Measurements from ENCODE around the gene ABLIM1. TPM values are rescaled to one million over a fixed set of nuclear protein-coding genes. Genes with fewer than 3 reads are reported as not detected.

Gene ABLIM1
- total RNA-seq, 1 donor from 2014 or later: 70.0 TPM

GRCh38 chr10:114492351-114493037 is 165.6 kb downstream of the ABLIM1 start:
- Histone ChIP-seq H3K27ac (ENCODE audit: low read depth, low read length) (no peak overlapping the region), H4K20me1 (ENCODE audit: insufficient read depth, low read length) (no peaks in the 10 kb centered on the region), H3K79me2 (ENCODE audit: insufficient read depth, low read length) (no peaks in the 10 kb centered on the region), H3K27me3 (ENCODE audit: insufficient read depth, low read length) (no peaks in the 10 kb centered on the region), H3K9me3 (ENCODE audit: insufficient read depth, low read depth, low read length) (no peaks in the 10 kb centered on the region), H2AFZ (ENCODE audit: low read depth, low read length) (no peak overlapping the region), H3K36me3 (ENCODE audit: insufficient read depth, low read length) (no peaks in the 10 kb centered on the region), H3K4me2 (ENCODE audit: low read length) (no peak overlapping the region), H3K4me3 (ENCODE audit: insufficient read depth, low read depth, low read length) (no peak overlapping the region), H3K4me1 (ENCODE audit: insufficient read depth, low read length) (peaks cover 13% of the 10 kb centered on the region), H3K9ac (ENCODE audit: low read length) (no peak overlapping the region)
- Mint-ChIP-seq H3K4me3 (ENCODE audit: unreplicated experiment) (no peak overlapping the region), H3K4me1 (ENCODE audit: low read depth, unreplicated experiment) (peaks cover 37% of the 10 kb centered on the region), H3K9me3 (ENCODE audit: unreplicated experiment) (peaks cover 2% of the 10 kb centered on the region), H3K27me3 (ENCODE audit: low read depth, unreplicated experiment) (no peaks in the 10 kb centered on the region), H3K27ac (ENCODE audit: unreplicated experiment) (peak overlapping the region; percentile 70), H3K36me3 (ENCODE audit: low read depth, unreplicated experiment) (peaks cover 15% of the 10 kb centered on the region)
- TF ChIP-seq EZH2 (IDR thresholded peaks at IDR 0.05; ENCODE audit: insufficient read depth, low read length): no peak
- TF ChIP-seq CTCF (IDR thresholded peaks at IDR 0.05; ENCODE audit: insufficient read depth, low read depth, low read length): no peak
- peak; percentile 19 for DNase-seq (ENCODE audit: low read depth)
- FAIRE-seq: no peak

GRCh38 chr10:114491933-114492332 is 166.1 kb downstream of the ABLIM1 start:
- no peak overlapping the region for H3K4me3 ChIP-seq (ENCODE audit: insufficient read depth, low read depth, low read length)
- TF ChIP-seq CTCF (IDR thresholded peaks at IDR 0.05; ENCODE audit: insufficient read depth, low read depth, low read length) (no peak), EZH2 (IDR thresholded peaks at IDR 0.05; ENCODE audit: insufficient read depth, low read length) (no peak)

DNA sequence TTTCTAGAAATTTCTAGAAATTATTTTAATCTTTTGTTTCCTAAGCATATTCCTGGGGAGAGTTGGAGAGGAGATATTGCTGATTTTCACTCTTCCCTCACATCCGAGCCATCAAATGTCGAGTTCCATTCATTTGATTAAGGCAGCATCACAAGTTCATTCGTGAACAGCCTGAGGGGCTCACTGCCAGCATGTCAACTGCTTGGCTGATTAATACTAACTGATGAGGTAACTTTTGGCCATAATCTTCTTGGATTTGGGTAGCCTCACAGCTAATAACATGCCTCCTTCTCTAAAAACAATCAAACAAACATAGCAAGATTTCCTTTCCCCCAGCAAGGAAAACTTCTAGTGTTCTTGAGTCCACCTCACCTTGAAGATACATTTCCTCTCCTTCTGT is 166.7 kb downstream of the ABLIM1 start:
- H3K4me1 Mint-ChIP-seq (ENCODE audit: low read depth, unreplicated experiment): peaks cover 48% of the 10 kb centered on the region
- no peak for FAIRE-seq
- DNase-seq (ENCODE audit: low read depth): no peak
- peaks cover 15% of the 10 kb centered on the region for H3K36me3 Mint-ChIP-seq (ENCODE audit: low read depth, unreplicated experiment)
- Histone ChIP-seq H4K20me1 (ENCODE audit: insufficient read depth, low read length) (no peaks in the 10 kb centered on the region), H3K27me3 (ENCODE audit: insufficient read depth, low read length) (no peaks in the 10 kb centered on the region), H3K79me2 (ENCODE audit: insufficient read depth, low read length) (no peaks in the 10 kb centered on the region), H2AFZ (ENCODE audit: low read depth, low read length) (no peak overlapping the region), H3K4me1 (ENCODE audit: insufficient read depth, low read length) (peaks cover 13% of the 10 kb centered on the region), H3K4me2 (ENCODE audit: low read length) (no peak overlapping the region), H3K27ac (ENCODE audit: low read depth, low read length) (no peak overlapping the region), H3K9me3 (ENCODE audit: insufficient read depth, low read depth, low read length) (no peaks in the 10 kb centered on the region), H3K9ac (ENCODE audit: low read length) (no peak overlapping the region), H3K36me3 (ENCODE audit: insufficient read depth, low read length) (no peaks in the 10 kb centered on the region), H3K4me3 (ENCODE audit: insufficient read depth, low read depth, low read length) (no peak overlapping the region)
- TF ChIP-seq CTCF (IDR thresholded peaks at IDR 0.05; ENCODE audit: insufficient read depth, low read depth, low read length): no peak
- TF ChIP-seq EZH2 (IDR thresholded peaks at IDR 0.05; ENCODE audit: insufficient read depth, low read length): no peak
- no peak overlapping the region for H3K4me3 Mint-ChIP-seq (ENCODE audit: unreplicated experiment)
- H3K27me3 Mint-ChIP-seq (ENCODE audit: low read depth, unreplicated experiment): no peaks in the 10 kb centered on the region
- peaks cover 2% of the 10 kb centered on the region for H3K9me3 Mint-ChIP-seq (ENCODE audit: unreplicated experiment)
- no peak overlapping the region for H3K27ac Mint-ChIP-seq (ENCODE audit: unreplicated experiment)

More at GRCh38 chr10:114491933-114492332, 166.1 kb downstream of the ABLIM1 start:
- Mint-ChIP-seq H3K27ac (ENCODE audit: unreplicated experiment) (no peak overlapping the region), H3K27me3 (ENCODE audit: low read depth, unreplicated experiment) (no peaks in the 10 kb centered on the region), H3K9me3 (ENCODE audit: unreplicated experiment) (peaks cover 2% of the 10 kb centered on the region), H3K4me3 (ENCODE audit: unreplicated experiment) (no peak overlapping the region), H3K4me1 (ENCODE audit: low read depth, unreplicated experiment) (peaks cover 43% of the 10 kb centered on the region), H3K36me3 (ENCODE audit: low read depth, unreplicated experiment) (peaks cover 15% of the 10 kb centered on the region)
- no peak overlapping the region for H3K4me2 ChIP-seq (ENCODE audit: low read length)
- FAIRE-seq (no peak), DNase-seq (ENCODE audit: low read depth) (peak; percentile 32)
- no peaks in the 10 kb centered on the region for H4K20me1 ChIP-seq (ENCODE audit: insufficient read depth, low read length)
- H3K36me3 ChIP-seq (ENCODE audit: insufficient read depth, low read length): no peaks in the 10 kb centered on the region
- peaks cover 13% of the 10 kb centered on the region for H3K4me1 ChIP-seq (ENCODE audit: insufficient read depth, low read length)
- no peaks in the 10 kb centered on the region for H3K79me2 ChIP-seq (ENCODE audit: insufficient read depth, low read length)
- H3K9me3 ChIP-seq (ENCODE audit: insufficient read depth, low read depth, low read length): no peaks in the 10 kb centered on the region
- no peak overlapping the region for H3K27ac ChIP-seq (ENCODE audit: low read depth, low read length)
- no peak overlapping the region for H2AFZ ChIP-seq (ENCODE audit: low read depth, low read length)
- no peak overlapping the region for H3K9ac ChIP-seq (ENCODE audit: low read length)
- no peaks in the 10 kb centered on the region for H3K27me3 ChIP-seq (ENCODE audit: insufficient read depth, low read length)
